MM.1S (cell line): ENCODE results near the gene EMSY.

Experiments
- DNase-seq: peaks from one replicate; pipeline ENCODE4 v3.0.0-alpha.2; 2015
- H2AFZ ChIP-seq: fragments of 300-600 bp; sonication (generic); 2 replicates; pipeline ENCODE4 v1.6.0; 2016; ENCODE audit warnings: antibody characterized with exemption, low read length
- H3F3A ChIP-seq: fragments of 300-600 bp; sonication (generic); 2 replicates; pipeline ENCODE4 v1.6.1; 2016; ENCODE audit warnings: mild to moderate bottlenecking, antibody characterized with exemption, low read length, moderate library complexity, mixed read lengths; ENCODE audit not compliant: insufficient read depth
- H3K27ac ChIP-seq: fragments of 300-600 bp; sonication (generic); 2 replicates; pipeline ENCODE4 v1.5.1; 2016; ENCODE audit warnings: mild to moderate bottlenecking, low read length
- H3K27me3 ChIP-seq: fragments of 300-600 bp; sonication (generic); replicated peaks from 2 replicates; pipeline ENCODE4 v1.6.0; 2016; ENCODE audit warnings: low read length; ENCODE audit not compliant: insufficient read depth
- H3K36me3 ChIP-seq: fragments of 300-600 bp; sonication (generic); replicated peaks from 2 replicates; pipeline ENCODE4 v1.6.1; 2016; ENCODE audit warnings: mild to moderate bottlenecking, low read length, mixed read lengths; ENCODE audit not compliant: insufficient read depth
- H3K4me1 ChIP-seq: fragments of 300-600 bp; sonication (generic); 2 replicates; pipeline ENCODE4 v1.6.1; 2016; ENCODE audit warnings: low read length, mixed read lengths
- H3K4me2 ChIP-seq: fragments of 300-600 bp; sonication (generic); 2 replicates; pipeline ENCODE4 v1.6.0; 2016; ENCODE audit warnings: low read depth, low read length
- H3K4me3 ChIP-seq: fragments of 300-600 bp; sonication (generic); 2 replicates; pipeline ENCODE4 v1.5.1; 2016; ENCODE audit warnings: low read length, mixed read lengths
- H3K79me2 ChIP-seq: fragments of 300-600 bp; sonication (generic); 2 replicates; pipeline ENCODE4 v1.6.1; 2016; ENCODE audit warnings: mixed run types, low read length, mixed read lengths
- H3K9ac ChIP-seq: fragments of 300-600 bp; sonication (generic); 2 replicates; pipeline ENCODE4 v1.6.1; 2016; ENCODE audit warnings: low read length, mixed read lengths
- H3K9me2 ChIP-seq: fragments of 300-600 bp; sonication (generic); replicated peaks from 2 replicates; pipeline ENCODE4 v1.6.1; 2016; ENCODE audit warnings: mild to moderate bottlenecking, low read length, mixed read lengths; ENCODE audit not compliant: insufficient read depth
- H3K9me3 ChIP-seq: fragments of 300-600 bp; sonication (generic); replicated peaks from 2 replicates; pipeline ENCODE4 v1.6.1; 2016; ENCODE audit warnings: mild to moderate bottlenecking, low read length, mixed read lengths; ENCODE audit not compliant: insufficient read depth
- H4K20me1 ChIP-seq: fragments of 300-600 bp; sonication (generic); 2 replicates; pipeline ENCODE4 v1.6.1; 2016; ENCODE audit warnings: mild to moderate bottlenecking, low read length, moderate library complexity, mixed read lengths; ENCODE audit not compliant: insufficient read depth
- EZH2 ChIP-seq: fragments of 300-600 bp; sonication (generic); optimal IDR thresholded peaks from 2 replicates; pipeline ENCODE3; 2017; ENCODE audit warnings: low read depth, mild to moderate bottlenecking, antibody characterized with exemption, low read length, mixed read lengths
- EZH2phosphoT487 ChIP-seq: fragments of 300-600 bp; sonication (generic); IDR thresholded peaks from 2 replicates; pipeline ENCODE4 v1.6.1; 2018; ENCODE audit warnings: antibody characterized with exemption, low read length
- TF ChIP-seq, protein P1 (sequence below): fragments of 300-600 bp; sonication (generic); IDR thresholded peaks from 2 replicates; pipeline ENCODE4 v1.5.1; 2016; ENCODE audit warnings: antibody characterized with exemption, low read length, mixed read lengths

The EMSY gene

DNA sequence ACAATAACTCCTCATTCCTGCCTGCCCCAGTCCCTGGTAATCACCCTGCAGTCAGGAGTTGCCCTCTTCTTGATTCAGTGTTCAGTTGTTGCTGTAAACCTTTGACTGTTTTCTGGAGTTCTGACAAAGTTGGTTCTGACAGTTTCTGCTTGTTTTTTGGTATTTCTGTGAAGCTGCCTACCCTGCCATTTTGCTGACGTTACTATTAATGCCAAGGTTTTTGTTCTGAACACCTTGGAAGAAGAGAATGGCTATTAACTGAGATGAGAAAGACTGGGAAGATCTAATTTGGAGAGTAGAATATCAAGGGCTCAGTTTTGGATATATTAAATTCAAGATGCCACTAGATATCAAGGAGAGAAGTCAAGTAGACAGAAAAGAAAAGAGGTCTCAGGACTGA lies 113.7 kb downstream of the EMSY start:
- Histone ChIP-seq H3F3A (no peaks in the 10 kb centered on the region), H3K27ac (no peak overlapping the region), H3K9me3 (no peaks in the 10 kb centered on the region), H3K36me3 (no peaks in the 10 kb centered on the region), H3K9me2 (no peaks in the 10 kb centered on the region), H2AFZ (no peak overlapping the region), H3K9ac (no peak overlapping the region), H3K79me2 (no peaks in the 10 kb centered on the region), H4K20me1 (no peaks in the 10 kb centered on the region), H3K4me3 (no peak overlapping the region), H3K4me1 (no peaks in the 10 kb centered on the region), H3K27me3 (no peaks in the 10 kb centered on the region), H3K4me2 (no peak overlapping the region)
- DNase-seq: no peak
- TF ChIP-seq, protein P1, sequence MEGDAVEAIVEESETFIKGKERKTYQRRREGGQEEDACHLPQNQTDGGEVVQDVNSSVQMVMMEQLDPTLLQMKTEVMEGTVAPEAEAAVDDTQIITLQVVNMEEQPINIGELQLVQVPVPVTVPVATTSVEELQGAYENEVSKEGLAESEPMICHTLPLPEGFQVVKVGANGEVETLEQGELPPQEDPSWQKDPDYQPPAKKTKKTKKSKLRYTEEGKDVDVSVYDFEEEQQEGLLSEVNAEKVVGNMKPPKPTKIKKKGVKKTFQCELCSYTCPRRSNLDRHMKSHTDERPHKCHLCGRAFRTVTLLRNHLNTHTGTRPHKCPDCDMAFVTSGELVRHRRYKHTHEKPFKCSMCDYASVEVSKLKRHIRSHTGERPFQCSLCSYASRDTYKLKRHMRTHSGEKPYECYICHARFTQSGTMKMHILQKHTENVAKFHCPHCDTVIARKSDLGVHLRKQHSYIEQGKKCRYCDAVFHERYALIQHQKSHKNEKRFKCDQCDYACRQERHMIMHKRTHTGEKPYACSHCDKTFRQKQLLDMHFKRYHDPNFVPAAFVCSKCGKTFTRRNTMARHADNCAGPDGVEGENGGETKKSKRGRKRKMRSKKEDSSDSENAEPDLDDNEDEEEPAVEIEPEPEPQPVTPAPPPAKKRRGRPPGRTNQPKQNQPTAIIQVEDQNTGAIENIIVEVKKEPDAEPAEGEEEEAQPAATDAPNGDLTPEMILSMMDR: no peak
- TF ChIP-seq EZH2 (no peak), EZH2phosphoT487 (no peak)

DNA sequence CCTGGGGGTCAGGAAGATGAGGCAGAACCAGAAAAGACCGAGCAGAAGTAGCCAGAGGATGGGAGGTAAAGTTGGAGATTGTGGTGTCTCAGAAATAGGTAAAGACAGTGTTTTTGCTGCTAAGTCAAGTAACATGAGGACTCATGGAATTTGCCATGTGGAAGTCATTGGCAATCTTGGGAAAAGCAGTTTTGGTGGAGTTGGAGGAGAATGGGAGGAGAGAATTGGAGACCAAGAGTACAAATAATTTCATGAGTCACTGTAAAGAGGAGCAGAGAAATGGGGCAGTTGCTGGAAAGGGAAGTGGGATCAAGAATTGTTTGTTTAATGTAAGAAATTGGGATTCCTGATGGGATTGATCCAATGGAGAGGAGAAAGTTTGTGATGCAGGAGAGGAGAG lies 114.1 kb downstream of the EMSY start:
- Histone ChIP-seq H3K36me3 (no peaks in the 10 kb centered on the region), H3K9ac (no peak overlapping the region), H3K79me2 (no peaks in the 10 kb centered on the region), H3K27me3 (no peaks in the 10 kb centered on the region), H3K9me3 (no peaks in the 10 kb centered on the region), H3K4me2 (no peak overlapping the region), H3K27ac (no peak overlapping the region), H3K4me3 (no peak overlapping the region), H2AFZ (no peak overlapping the region), H3F3A (no peaks in the 10 kb centered on the region), H3K4me1 (no peaks in the 10 kb centered on the region), H4K20me1 (no peaks in the 10 kb centered on the region), H3K9me2 (no peaks in the 10 kb centered on the region)
- DNase-seq: no peak
- TF ChIP-seq EZH2: no peak

DNA sequence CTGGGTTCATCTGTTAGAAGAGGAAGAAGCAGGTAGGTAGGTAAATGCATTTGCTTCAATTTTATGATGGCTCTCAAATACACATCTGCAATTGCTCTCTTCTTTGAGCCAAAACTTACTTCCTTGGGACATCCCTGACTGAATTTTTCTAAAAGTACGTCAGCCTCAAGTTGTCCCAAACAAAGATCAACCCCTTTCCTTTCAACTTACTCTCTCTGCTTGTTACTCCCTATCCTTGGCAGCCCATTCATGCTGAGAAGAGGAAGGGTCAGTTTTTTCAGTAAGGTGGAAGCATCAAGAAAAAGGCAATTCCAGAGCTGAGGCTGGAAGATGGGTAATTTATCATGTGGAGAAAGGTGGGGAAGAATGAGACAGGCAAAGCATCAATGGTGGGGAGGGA lies 114.5 kb downstream of the EMSY start:
- no peak overlapping the region for H2AFZ ChIP-seq
- H3K4me2 ChIP-seq: no peak overlapping the region
- H3K9me3 ChIP-seq: no peaks in the 10 kb centered on the region
- DNase-seq: no peak
- H3K79me2 ChIP-seq: no peaks in the 10 kb centered on the region
- H3K4me3 ChIP-seq: no peak overlapping the region
- no peaks in the 10 kb centered on the region for H4K20me1 ChIP-seq
- TF ChIP-seq EZH2phosphoT487 (no peak), EZH2 (no peak)
- TF ChIP-seq, protein P1: no peak
- H3K9ac ChIP-seq: no peak overlapping the region
- H3K9me2 ChIP-seq: no peaks in the 10 kb centered on the region
- H3K27ac ChIP-seq: no peak overlapping the region
- no peaks in the 10 kb centered on the region for H3K4me1 ChIP-seq
- no peaks in the 10 kb centered on the region for H3K36me3 ChIP-seq
- H3K27me3 ChIP-seq: no peaks in the 10 kb centered on the region
- no peaks in the 10 kb centered on the region for H3F3A ChIP-seq

DNA sequence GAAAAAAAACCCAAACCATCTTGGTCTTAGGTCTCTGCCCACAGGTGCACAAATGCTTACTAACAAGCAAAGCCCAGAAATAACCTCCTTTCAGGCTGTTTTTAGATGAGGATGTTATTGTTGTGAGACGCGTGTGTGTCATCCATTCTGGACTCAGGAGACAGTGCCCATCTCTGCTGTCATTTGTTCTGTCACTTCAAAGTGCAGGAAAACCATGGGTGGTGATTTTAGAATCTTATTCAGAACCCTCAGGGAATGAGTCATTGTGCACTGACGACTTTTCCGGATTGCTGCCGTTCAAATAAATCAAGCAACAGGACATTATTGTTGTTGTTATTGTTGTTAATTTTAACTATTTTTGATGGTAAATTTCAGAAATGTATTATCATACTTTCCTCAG lies 115.4 kb downstream of the EMSY start:
- Histone ChIP-seq H3K79me2 (no peaks in the 10 kb centered on the region), H3F3A (no peaks in the 10 kb centered on the region), H3K27ac (no peak overlapping the region), H3K4me1 (no peaks in the 10 kb centered on the region), H4K20me1 (no peaks in the 10 kb centered on the region), H3K9ac (no peak overlapping the region), H2AFZ (no peak overlapping the region), H3K27me3 (no peaks in the 10 kb centered on the region), H3K9me3 (no peaks in the 10 kb centered on the region), H3K9me2 (no peaks in the 10 kb centered on the region), H3K4me2 (no peak overlapping the region), H3K36me3 (no peaks in the 10 kb centered on the region), H3K4me3 (no peak overlapping the region)
- TF ChIP-seq EZH2: no peak
- TF ChIP-seq EZH2phosphoT487: no peak
- TF ChIP-seq, protein P1: no peak
- no peak for DNase-seq
